HEK293T (cell line): Measurements from ENCODE around the gene C1QTNF6.

Experiments
- BHLHE40 ChIP-seq: fragments of 450-650 bp; IDR thresholded peaks from 2 replicates; pipeline ENCODE4 v1.6.1; 2016; ENCODE audit warnings: mild to moderate bottlenecking, moderate library complexity, borderline replicate concordance
- ELF4 ChIP-seq: fragments of 450-650 bp; IDR thresholded peaks from 2 replicates; pipeline ENCODE4 v1.6.1; 2017; ENCODE audit warnings: antibody characterized with exemption
- FOXA1 ChIP-seq: fragments of 450-650 bp; IDR thresholded peaks from 2 replicates; pipeline ENCODE4 v1.6.1; 2016; ENCODE audit warnings: mild to moderate bottlenecking
- HDGF ChIP-seq: fragments of 450-650 bp; IDR thresholded peaks from 2 replicates; pipeline ENCODE4 v1.6.1; 2017; ENCODE audit warnings: antibody characterized with exemption, borderline replicate concordance
- NFRKB ChIP-seq: fragments of 450-650 bp; IDR thresholded peaks from 2 replicates; pipeline ENCODE4 v1.6.1; 2016; ENCODE audit warnings: mild to moderate bottlenecking, moderate library complexity
- SP1 ChIP-seq: fragments of 450-650 bp; IDR thresholded peaks from 2 replicates; pipeline ENCODE4 v1.6.1; 2017
- SUZ12 ChIP-seq: fragments of 450-650 bp; IDR thresholded peaks from 2 replicates; pipeline ENCODE4 v1.6.1; 2016; ENCODE audit warnings: mild to moderate bottlenecking
- ZNF384 ChIP-seq: fragments of 450-650 bp; IDR thresholded peaks from 2 replicates; pipeline ENCODE4 v1.6.1; 2016
- TF ChIP-seq, protein P1 (sequence below): fragments of 450-650 bp; IDR thresholded peaks from 2 replicates; pipeline ENCODE4 v1.6.1; 2016

DNA sequence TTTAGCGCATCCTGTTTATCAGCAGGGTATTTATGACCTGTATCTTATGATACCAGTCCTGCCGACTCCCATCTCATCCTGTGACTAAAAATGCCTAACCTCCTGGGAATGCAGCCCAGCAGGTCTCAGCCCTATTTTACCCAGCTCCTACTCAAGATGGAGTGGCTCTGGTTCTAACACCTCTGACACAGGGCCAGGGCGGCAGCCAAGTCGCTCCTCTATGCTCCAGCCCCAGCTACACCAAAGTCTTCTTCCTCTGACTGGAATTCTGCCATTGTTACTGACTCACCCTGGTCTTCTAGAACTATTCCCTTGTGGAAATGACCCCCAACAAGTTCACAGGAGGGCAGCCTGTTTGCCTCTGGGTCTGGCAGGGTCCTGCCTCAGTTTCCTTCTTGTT lies 7.9 kb upstream of the C1QTNF6 start:
- TF ChIP-seq ZNF384: no peak
- no peak for TF ChIP-seq BHLHE40
- TF ChIP-seq NFRKB: no peak
- TF ChIP-seq HDGF: no peak
- no peak for TF ChIP-seq FOXA1
- no peak for TF ChIP-seq SUZ12
- TF ChIP-seq, protein P1, sequence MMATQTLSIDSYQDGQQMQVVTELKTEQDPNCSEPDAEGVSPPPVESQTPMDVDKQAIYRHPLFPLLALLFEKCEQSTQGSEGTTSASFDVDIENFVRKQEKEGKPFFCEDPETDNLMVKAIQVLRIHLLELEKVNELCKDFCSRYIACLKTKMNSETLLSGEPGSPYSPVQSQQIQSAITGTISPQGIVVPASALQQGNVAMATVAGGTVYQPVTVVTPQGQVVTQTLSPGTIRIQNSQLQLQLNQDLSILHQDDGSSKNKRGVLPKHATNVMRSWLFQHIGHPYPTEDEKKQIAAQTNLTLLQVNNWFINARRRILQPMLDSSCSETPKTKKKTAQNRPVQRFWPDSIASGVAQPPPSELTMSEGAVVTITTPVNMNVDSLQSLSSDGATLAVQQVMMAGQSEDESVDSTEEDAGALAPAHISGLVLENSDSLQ: no peak
- TF ChIP-seq ELF4: no peak
- TF ChIP-seq SP1: no peak
